Retina (tissue), 1 donor: ENCODE results near the gene PSMB9.
"Not testable (repeated sequence)": the region's sequence is repeated elsewhere in the genome, so short reads cannot be mapped to it uniquely, and the experiment has no call there.

ENCODE experiments used
- DNase-seq: peaks from one replicate; pipeline ENCODE4 v3.0.0-alpha.2; 2016

PSMB9 gene

GRCh38 chr6:32865724-32866443 is 11.9 kb downstream of the PSMB9 start:
- DNase-seq, result no peak

GRCh38 chr6:32867022-32867477 is 13.1 kb downstream of the PSMB9 start:
- DNase-seq, result no peak

DNA sequence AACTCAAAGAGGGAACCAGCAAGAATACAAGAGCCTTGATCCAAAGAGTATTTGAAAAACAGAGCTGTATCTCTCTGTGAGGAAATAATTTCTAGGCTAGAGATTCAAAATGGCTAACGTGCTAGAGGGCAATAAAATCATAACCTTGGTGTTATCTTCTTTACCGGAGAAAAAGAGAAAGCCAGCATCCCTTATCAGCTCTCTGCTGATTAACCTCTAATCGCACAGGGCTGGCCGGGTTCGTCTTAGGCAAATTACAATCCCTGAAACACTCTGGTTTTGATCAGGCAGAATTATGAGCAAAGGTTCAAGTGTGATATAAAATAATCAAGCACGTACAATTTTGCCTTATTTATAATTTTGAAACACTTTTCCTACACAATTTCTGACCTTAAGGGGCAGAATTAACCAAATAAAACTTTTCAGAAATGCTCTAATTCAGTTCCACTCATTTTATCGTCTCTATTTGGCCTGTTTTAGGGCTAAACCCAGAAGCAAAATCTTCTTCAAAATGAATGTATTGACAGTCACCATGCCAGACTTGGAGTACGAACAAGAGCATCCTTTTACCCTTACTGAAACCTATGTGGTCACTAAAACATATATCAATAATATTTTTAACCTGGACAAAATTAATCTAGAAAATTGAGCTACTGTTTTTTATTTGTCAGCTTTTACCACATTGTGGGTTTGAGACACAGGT is 13.7 kb downstream of the PSMB9 start:
- DNase-seq, result no peak

- DNase-seq, result peak; percentile 84
These were observed 14.3 kb downstream of the PSMB9 start for GRCh38 chr6:32868257-32868788.

GRCh38 chr6:32873947-32874346 is 20.0 kb downstream of the PSMB9 start:
- not testable (repeated sequence) for DNase-seq

DNA sequence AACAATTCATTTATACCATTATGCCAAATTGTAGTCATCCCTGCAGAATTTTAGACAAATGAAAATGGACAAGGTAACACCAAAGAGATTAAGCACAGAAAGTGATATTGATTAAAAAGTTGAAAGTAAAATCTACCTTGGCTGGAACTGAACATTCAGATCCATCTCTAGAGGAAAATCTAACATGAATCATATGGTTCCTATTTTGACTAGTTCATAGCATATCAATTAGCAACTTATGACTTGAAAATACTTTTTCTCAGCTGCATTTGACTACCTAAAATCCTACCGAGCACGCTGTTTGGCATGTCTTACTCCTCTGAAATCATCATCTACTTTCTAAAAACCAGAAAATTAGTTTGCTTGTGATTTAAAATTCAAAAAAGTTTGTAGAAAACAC is 22.6 kb downstream of the PSMB9 start:
- no peak for DNase-seq

- peak; percentile 46 for DNase-seq
These were observed 25.7 kb downstream of the PSMB9 start for GRCh38 chr6:32879691-32880090.

DNA sequence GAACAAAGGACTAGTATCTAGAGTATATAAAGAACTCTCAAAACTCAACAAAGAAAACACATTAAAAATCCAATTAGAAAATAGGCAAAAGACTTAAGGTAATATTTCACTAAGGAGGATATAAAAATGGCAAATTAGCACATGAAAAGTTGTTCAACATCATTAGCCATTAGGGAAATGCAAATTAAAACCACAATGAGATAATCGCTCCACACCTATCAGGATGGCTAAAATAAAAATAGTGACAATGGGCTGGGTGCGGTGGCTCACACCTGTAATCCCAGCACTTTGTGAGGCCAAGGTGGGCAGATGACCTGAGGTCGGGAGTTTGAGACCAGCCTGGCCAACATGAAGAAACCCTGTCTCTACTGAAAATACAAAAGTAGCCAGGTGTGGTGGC is 27.0 kb downstream of the PSMB9 start:
- not testable (repeated sequence) for DNase-seq

GRCh38 chr6:32882879-32883250 is 28.9 kb downstream of the PSMB9 start:
- no peak for DNase-seq

GRCh38 chr6:32883789-32884188 is 29.8 kb downstream of the PSMB9 start:
- no peak for DNase-seq

GRCh38 chr6:32885698-32886286 is 31.8 kb downstream of the PSMB9 start:
- peak; percentile 42 for DNase-seq

DNA sequence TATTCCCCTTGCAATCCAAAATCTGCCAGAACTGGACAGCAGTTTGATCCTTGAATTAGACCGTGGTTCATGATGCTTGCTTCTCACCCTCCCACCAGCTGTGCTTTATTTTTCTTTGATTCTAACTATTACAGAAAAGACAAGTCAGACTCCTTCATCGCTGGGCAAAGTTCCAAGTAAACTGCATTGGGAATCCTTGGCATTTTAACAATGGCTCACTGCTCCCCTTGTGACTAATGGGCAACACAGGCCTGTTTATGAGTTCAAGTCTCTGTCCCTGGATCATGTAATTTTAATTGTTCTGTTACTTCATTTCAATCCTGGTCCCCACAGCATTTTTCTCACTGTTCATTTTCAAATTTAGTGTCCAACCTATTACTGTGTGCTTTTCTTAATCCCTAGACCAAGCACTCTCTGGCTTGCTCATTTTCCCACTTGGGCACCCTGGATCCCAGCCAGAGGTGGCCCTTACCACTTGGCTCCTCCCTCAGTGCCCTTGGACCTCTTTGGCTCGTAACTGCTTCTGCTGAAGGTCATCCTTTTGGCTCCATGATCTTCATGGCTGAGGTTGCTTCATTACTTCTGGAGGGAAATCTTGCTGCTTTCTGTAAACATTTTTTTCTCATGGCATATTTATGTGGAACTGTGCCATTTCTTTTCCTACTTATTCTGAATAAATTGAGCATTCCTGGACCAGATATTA is 32.8 kb downstream of the PSMB9 start:
- DNase-seq, result no peak

GRCh38 chr6:32887616-32888015 is 33.6 kb downstream of the PSMB9 start:
- no peak for DNase-seq

- no peak for DNase-seq
These were observed 34.6 kb downstream of the PSMB9 start for GRCh38 chr6:32888576-32888975.

- no peak for DNase-seq
These were observed 35.5 kb downstream of the PSMB9 start for GRCh38 chr6:32889533-32889932.

GRCh38 chr6:32890831-32891230 is 36.8 kb downstream of the PSMB9 start:
- DNase-seq, result no peak

- peak; percentile 100 for DNase-seq
These were observed 40.4 kb downstream of the PSMB9 start for GRCh38 chr6:32894085-32895005.

DNA sequence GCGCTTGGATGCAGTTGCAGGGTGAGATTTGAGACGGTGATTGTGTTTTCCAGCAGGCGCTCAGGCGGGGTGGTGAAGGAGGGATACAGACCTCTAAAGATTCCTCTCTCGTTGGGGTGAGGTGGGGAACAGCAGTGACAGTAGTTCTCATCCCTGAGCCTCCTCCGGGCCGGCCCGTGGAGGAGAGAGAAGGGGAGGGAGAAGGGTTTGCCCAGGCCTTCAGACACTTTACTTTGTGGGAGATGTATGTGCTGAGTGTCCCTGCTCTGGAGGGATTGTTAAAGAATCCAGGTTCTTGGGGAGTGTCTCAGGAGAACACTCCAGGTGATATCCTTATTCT is 41.0 kb downstream of the PSMB9 start:
- no peak for DNase-seq

- no peak for DNase-seq
These were observed 50.0 kb downstream of the PSMB9 start for GRCh38 chr6:32903952-32904351.

DNA sequence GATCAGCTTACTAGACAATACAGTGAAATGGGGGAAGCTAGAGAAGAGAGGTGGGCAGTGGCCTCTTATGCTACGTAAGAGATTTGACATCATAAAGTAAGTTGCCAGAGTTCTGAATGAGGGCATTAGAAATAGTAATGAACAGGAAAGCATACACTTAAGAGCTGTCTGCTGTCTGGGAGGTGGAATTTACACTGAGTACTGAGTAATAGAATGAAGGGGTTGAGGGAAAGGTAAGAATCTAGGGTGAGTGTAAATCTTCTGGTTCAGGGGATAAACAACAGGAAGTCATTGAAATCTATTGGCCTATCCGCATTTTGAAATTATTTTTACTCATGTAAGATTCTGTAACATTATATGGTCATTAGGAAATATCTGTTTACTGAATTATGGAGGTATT is 51.1 kb downstream of the PSMB9 start:
- no peak for DNase-seq

GRCh38 chr6:32906539-32906938 is 52.5 kb downstream of the PSMB9 start:
- no peak for DNase-seq

DNA sequence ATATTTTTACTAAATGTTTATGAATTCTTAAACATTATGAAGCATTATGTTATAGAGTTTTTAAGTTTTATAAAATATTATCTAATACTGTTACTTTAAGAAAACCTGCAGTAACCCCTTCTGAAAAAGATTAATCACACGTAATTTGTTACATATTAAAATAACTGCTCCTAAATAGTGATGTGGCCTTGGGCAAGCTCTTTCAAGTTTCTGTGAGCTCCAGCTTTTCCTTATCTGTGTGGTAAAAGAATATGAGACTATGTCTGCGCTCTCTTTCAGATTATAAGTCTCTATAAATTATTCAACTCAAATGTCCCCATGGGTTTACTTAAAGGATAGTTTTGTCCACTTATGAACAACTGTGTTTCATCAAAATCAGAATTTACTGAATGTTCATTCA is 54.9 kb downstream of the PSMB9 start:
- no peak for DNase-seq
